ENCODE data around the gene OR3A2. TPM values are rescaled to one million over a fixed set of nuclear protein-coding genes. Genes with fewer than 3 reads are reported as not detected.

OR3A2 gene
- 0.32 TPM in 1 of 2 replicates, not detected in the other for total RNA-seq

DNA sequence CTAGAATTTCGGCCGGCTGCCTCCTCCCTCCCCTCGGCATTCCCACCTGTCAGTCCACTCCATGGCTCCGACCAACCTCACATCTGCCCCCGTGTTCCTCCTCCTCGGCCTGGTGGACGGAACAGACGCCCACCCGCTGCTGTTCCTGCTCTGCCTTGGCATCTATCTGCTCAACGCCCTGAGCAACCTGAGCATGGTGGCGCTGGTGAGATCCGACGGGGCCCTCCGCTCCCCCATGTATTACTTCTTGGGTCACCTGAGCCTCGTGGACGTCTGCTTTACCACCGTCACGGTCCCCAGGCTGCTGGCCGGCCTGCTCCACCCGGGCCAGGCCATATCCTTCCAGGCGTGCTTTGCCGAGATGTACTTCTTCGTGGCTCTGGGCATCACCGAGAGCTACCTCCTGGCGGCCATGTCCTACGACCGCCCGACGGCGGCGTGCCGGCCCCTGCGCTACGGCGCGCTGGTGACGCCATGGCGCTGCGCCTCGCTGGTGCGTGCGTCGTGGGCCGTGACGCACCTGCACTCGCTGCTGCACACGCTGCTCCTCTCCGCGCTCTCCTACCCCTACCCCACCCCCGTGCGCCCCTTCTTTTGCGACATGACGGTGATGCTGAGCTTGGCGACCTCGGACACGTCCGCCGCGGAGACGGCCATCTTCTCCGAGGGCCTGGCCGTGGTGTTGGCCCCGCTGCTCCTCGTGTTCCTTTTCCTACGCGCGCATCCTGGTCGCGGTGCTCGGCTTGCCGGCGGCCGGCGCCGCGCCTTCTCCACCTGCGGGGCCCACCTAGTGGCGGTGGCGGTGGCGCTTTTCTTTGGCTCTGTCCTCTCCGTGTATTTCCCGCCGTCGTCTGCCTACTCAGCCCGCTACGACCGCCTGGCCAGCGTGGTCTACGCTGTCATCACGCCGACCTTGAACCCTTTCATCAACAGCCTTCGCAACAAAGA is at the start of gene OR3A2:
TSS of gene OR3A2 (minus strand) at position 440 of the 948 bp plus-strand sequence.

DNA sequence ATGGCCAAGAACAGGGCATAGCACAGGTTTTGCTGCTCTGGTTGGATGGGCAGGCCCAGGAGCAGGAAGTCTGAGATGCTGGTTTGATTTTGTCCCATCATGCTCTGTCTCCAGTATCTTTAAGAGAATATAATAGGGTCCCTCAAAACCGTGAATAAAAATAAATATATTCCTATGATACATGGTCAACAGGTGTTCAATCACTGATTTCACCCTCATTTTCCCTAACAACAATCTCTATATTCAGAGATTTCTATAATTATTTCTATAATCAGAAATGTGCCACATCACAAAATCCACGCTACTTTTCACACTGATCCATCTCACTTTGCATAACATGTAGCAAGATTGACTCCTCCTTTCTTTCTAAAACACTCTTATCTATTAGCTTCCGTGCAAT is 47.6 kb upstream of the OR3A2 start, which contains the start of gene OR1E2:
TSS of gene OR1E2 (minus strand) at position 101 of the 400 bp plus-strand sequence. CDS start at position 101, 0 bp downstream.

DNA sequence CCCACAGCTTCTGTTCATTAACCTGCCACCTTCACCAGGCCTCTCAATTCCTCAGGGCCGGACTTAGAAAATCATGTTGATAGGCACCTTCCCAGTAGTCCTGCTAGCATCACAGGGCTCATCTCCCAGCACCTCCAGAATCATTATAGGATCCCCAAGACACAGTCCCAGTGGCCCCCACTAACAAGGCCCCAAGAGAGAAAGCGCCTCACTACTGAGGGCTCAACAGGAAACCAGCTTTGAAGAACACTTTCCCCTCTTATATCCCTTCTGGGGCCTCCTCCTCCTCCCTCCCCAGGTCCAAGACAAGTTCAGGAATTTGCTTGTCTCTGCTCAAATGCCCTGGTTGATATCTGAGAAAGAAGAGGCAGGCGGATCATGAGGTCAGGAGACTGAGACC is 25.0 kb upstream of the OR3A2 start, which contains the start of gene OR3A3:
TSS of gene OR3A3 (plus strand) at position 301 of the 400 bp plus-strand sequence.

DNA sequence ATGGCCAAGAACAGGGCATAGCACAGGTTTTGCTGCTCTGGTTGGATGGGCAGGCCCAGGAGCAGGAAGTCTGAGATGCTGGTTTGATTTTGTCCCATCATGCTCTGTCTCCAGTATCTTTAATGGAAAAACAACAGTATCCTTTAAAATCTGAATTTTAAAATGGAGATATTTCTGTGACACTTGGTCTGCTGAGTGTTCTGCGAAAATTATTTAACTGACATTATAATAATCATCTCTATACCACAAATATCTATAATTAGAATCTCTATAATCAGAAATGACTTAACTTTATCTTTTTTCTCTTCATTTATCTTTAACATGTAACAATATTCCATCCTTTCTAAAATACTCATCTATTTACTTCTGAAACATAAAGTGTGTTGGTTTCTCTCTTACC is 12.2 kb upstream of the OR3A2 start, which contains the start of gene OR1E1:
TSS of gene OR1E1 (minus strand) at position 101 of the 400 bp plus-strand sequence. CDS start at position 101, 0 bp downstream.

GRCh38 chr17:3298260-3298659 is 87.8 kb downstream of the OR3A2 start, which contains the start of gene OR3A1:
Gene OR3A1, minus strand, starts transcription at chr17:3298360. Its CDS starts 5,778 bp downstream, at chr17:3292582.

Other genes with a start within 250 kb of the OR3A2 start
- not detected in 2 replicates for gene OR1A2, start 188.8 kb downstream of the OR3A2 start, total RNA-seq
- not detected in 2 replicates for gene OR1A1, start 178.6 kb downstream of the OR3A2 start, total RNA-seq
- gene OR3A1, start 87.9 kb downstream of the OR3A2 start, total RNA-seq = not detected in 2 replicates
- not detected in 2 replicates for gene OR1E1, start 12.1 kb upstream of the OR3A2 start, total RNA-seq
- not detected in 2 replicates for gene OR3A3, start 25.1 kb upstream of the OR3A2 start, total RNA-seq
- not detected in 2 replicates for gene OR1E2, start 47.5 kb upstream of the OR3A2 start, total RNA-seq
- gene SPATA22, start 85.5 kb upstream of the OR3A2 start, total RNA-seq = not detected in 2 replicates
- 0.63 and 3.3 TPM in 2 replicates for gene ASPA, start 89.7 kb upstream of the OR3A2 start, total RNA-seq
- gene TRPV3, start 171.5 kb upstream of the OR3A2 start, total RNA-seq = 1.6 and 2.8 TPM in 2 replicates
- gene TRPV1, start 223.1 kb upstream of the OR3A2 start, total RNA-seq = 2.2 and 2.3 TPM in 2 replicates
- 10.9 and 11.2 TPM in 2 replicates for gene SHPK, start 249.9 kb upstream of the OR3A2 start, total RNA-seq